IMR-90 (cell line): ENCODE results near the gene NUCB1. TPM values are rescaled to one million over a fixed set of nuclear protein-coding genes. Genes with fewer than 3 reads are reported as not detected.

Experiments
- ATAC-seq: fragments of 200-7000 bp; cut with Tn5 transposase; 2 replicates; pipeline ENCODE4 v1.9.1; 2020; ENCODE audit warnings: low read depth, mild to moderate bottlenecking, moderate library complexity
- BruUV-seq: library from RNA; stranded (reverse); fragments of 400-500 nt; replicated peaks from 2 replicates; lab custom pipeline; 2021; lab: Mats Ljungman, UMichigan
- CTCF ChIA-PET: fragments of 300-600 bp; formaldehyde crosslinking; extraction: SDS; loops from one replicate; lab custom pipeline; 2021; ENCODE audit warnings: antibody characterized with exemption; lab: Yijun Ruan, JAX
- POLR2A ChIA-PET: fragments of 300-600 bp; sonication (Branson Sonifier 250); formaldehyde crosslinking; loops from one replicate; lab custom pipeline; 2022; ENCODE audit warnings: antibody characterized with exemption; ENCODE audit not compliant: unreplicated experiment; lab: Charles Lee
- DNase-seq: peaks from one replicate; pipeline ENCODE4 v3.0.0; 2013
- H2AFZ ChIP-seq: replicated peaks from 2 replicates; pipeline ENCODE3; 2013; ENCODE audit warnings: low read length, mild to moderate bottlenecking; ENCODE audit not compliant: poor library complexity
- H2AK5ac ChIP-seq: 2 replicates; pipeline ENCODE4 v1.6.1; 2013; ENCODE audit warnings: low read depth, low read length, inconsistent platforms
- H2AK9ac ChIP-seq: replicated peaks from 2 replicates; pipeline ENCODE3; 2013; ENCODE audit warnings: mild to moderate bottlenecking, low read depth, low read length, moderate library complexity; ENCODE audit not compliant: poor library complexity
- H2BK120ac ChIP-seq: 2 replicates; pipeline ENCODE4 v1.6.1; 2013; ENCODE audit warnings: low read depth, low read length, inconsistent platforms
- H2BK15ac ChIP-seq: 3 replicates; pipeline ENCODE4 v1.6.1; 2013; ENCODE audit warnings: low read depth, low read length, inconsistent platforms
- H2BK20ac ChIP-seq: 2 replicates; pipeline ENCODE4 v1.6.1; 2013; ENCODE audit warnings: low read depth, mild to moderate bottlenecking, inconsistent platforms, low read length, moderate library complexity
- H2BK5ac ChIP-seq: 2 replicates; pipeline ENCODE4 v1.6.1; 2013; ENCODE audit warnings: mild to moderate bottlenecking, low read depth, low read length, inconsistent platforms; ENCODE audit not compliant: poor library complexity, severe bottlenecking
- H3K14ac ChIP-seq: replicated peaks from 2 replicates; pipeline ENCODE4 v1.6.1; 2013; ENCODE audit warnings: low read depth, low read length, inconsistent platforms
- H3K18ac ChIP-seq: 2 replicates; pipeline ENCODE4 v1.6.1; 2013; ENCODE audit warnings: low read depth, low read length, control low read depth
- H3K23ac ChIP-seq: 2 replicates; pipeline ENCODE4 v1.6.1; 2013; ENCODE audit warnings: low read depth, low read length, inconsistent platforms
- H3K27ac ChIP-seq: 2 replicates; pipeline ENCODE4 v1.5.1; 2013; ENCODE audit warnings: mild to moderate bottlenecking, control low read depth, low read length; ENCODE audit not compliant: insufficient read depth
- H3K27me3 ChIP-seq: 2 replicates; pipeline ENCODE4 v1.6.1; 2013; ENCODE audit warnings: low read length; ENCODE audit not compliant: control insufficient read depth, insufficient read depth
- H3K36me3 ChIP-seq: 2 replicates; pipeline ENCODE4 v1.6.1; 2013; ENCODE audit warnings: low read length, mixed read lengths; ENCODE audit not compliant: control insufficient read depth, insufficient read depth
- H3K4ac ChIP-seq: 2 replicates; pipeline ENCODE4 v1.6.1; 2013; ENCODE audit warnings: low read depth, low read length, inconsistent platforms
- H3K4me1 ChIP-seq: 2 replicates; pipeline ENCODE4 v1.6.1; 2013; ENCODE audit warnings: low read length, mixed read lengths; ENCODE audit not compliant: control insufficient read depth, insufficient read depth
- H3K4me2 ChIP-seq: 2 replicates; pipeline ENCODE4 v1.6.1; 2013; ENCODE audit warnings: low read depth, mild to moderate bottlenecking, control low read depth, low read length, moderate library complexity
- H3K4me3 ChIP-seq: 2 replicates; pipeline ENCODE4 v1.5.1; 2013; ENCODE audit warnings: low read depth, mild to moderate bottlenecking, control low read depth, low read length, moderate library complexity; ENCODE audit not compliant: insufficient read depth
- H3K56ac ChIP-seq: 2 replicates; pipeline ENCODE4 v1.6.1; 2013; ENCODE audit warnings: low read length, inconsistent platforms; ENCODE audit not compliant: insufficient read depth; ENCODE audit errors: extremely low read depth
- H3K79me1 ChIP-seq, 2 experiments: 2 replicates each; pipeline ENCODE4 v1.6.1; 2013; ENCODE audit warnings: low read length in 2 of 2, inconsistent platforms in 1 of 2, low read depth in 1 of 2
- H3K9ac ChIP-seq: 2 replicates; pipeline ENCODE4 v1.6.1; 2013; ENCODE audit warnings: low read depth, low read length, control low read depth
- H3K9me1 ChIP-seq: 2 replicates; pipeline ENCODE4 v1.6.1; 2013; ENCODE audit warnings: low read length, inconsistent platforms; ENCODE audit not compliant: insufficient read depth
- H3K9me3 ChIP-seq: 2 replicates; pipeline ENCODE4 v1.6.1; 2013; ENCODE audit warnings: low read length; ENCODE audit not compliant: control insufficient read depth, insufficient read depth
- H4K20me1 ChIP-seq: 2 replicates; pipeline ENCODE4 v1.6.1; 2013; ENCODE audit warnings: low read length, inconsistent platforms; ENCODE audit not compliant: insufficient read depth
- H4K5ac ChIP-seq: 2 replicates; pipeline ENCODE4 v1.6.1; 2013; ENCODE audit warnings: mild to moderate bottlenecking, low read depth, low read length, control low read depth
- H4K8ac ChIP-seq, 2 experiments: 2 replicates each; pipeline ENCODE4 v1.6.1; 2013; ENCODE audit warnings: low read depth in 2 of 2, low read length in 2 of 2, control low read depth in 1 of 2, inconsistent platforms in 1 of 2
- H4K91ac ChIP-seq: 2 replicates; pipeline ENCODE4 v1.6.1; 2013; ENCODE audit warnings: low read depth, low read length, inconsistent platforms; ENCODE audit not compliant: insufficient read depth
- RCOR1 ChIP-seq: IDR thresholded peaks from 2 replicates; pipeline ENCODE4 v1.6.1; 2012; ENCODE audit warnings: mild to moderate bottlenecking, low read length, improper control_type of control experiment; ENCODE audit not compliant: insufficient replicate concordance
- WGBS, 2 experiments: methylation state at CpG; one replicate each; pipeline versions ENCODE4 v1.1.5 to v1.1.7; 2013; ENCODE audit warnings: missing lambda C conversion rate in 2 of 2; ENCODE audit not compliant: insufficient read length in 1 of 2; ENCODE audit errors: extremely low coverage in 2 of 2; 5-methylcytosine and 5-hydroxymethylcytosine counted together
- dilution Hi-C: fragments of 300-500 bp; cut with HindIII; formaldehyde crosslinking; loops from one replicate; pipeline ENCODE4 v1.14.3; 2018; ENCODE audit warnings: low sequenced_read_pairs; ENCODE audit not compliant: unreplicated experiment
- in situ Hi-C: fragments of 300-500 bp; cut with MboI; formaldehyde crosslinking; loops from 3 replicates; pipeline ENCODE4 v1.14.3; 2019; ENCODE audit warnings: low sequenced_read_pairs, inconsistent platforms, mixed read lengths
- intact Hi-C: fragments of 100-400 bp; cut with micrococcal nuclease; formaldehyde crosslinking; loops from 2 replicates; pipeline ENCODE4 v1.10.0; 2022
- polyA plus RNA-seq, 3 experiments: library from polyadenylated mRNA; depleted of rRNA; stranded (reverse); fragments of >200 nt; gene quantifications; 2 replicates each; pipeline ENCODE4 v1.2.3, GENCODE V29; 2012; ENCODE audit warnings: low replicate concordance in 1 of 3
- total RNA-seq: library from RNA; depleted of rRNA; stranded (reverse); fragments of >200 nt; gene quantifications from 2 replicates; pipeline ENCODE4 v1.2.3, GENCODE V29; 2012

Gene NUCB1
- total and polyA plus RNA-seq, 2 of the 4 experiments (the other 2 are of a cell fraction) = 37.3 to 253 TPM

DNA sequence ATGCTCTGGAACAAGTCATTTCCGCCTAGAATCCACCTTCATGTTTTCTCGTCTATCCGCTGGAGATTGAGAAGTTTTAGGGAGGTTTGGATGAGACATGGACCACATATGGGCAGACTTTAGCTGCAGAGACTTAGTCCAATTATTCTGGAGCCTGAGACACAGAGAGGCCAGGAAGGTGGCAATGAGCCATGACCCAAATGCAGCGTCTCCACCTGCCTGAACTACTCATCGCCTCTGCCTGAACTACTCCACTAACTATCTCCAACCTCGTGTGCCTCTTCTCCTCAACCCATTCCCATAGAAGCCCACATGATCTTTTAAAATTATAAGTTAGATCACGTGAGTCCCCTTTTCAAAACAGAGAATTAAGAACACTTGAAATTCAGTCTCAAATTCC, 37.3 kb upstream of the NUCB1 start:
- Histone ChIP-seq H3K4me3 (no peak overlapping the region), H3K27ac (no peak overlapping the region), H2AK5ac (no peak overlapping the region), H3K79me1 (peaks cover 12 to 37% of the 10 kb centered on the region in 2 experiments), H2AFZ (no peak overlapping the region), H2BK20ac (no peak overlapping the region), H3K18ac (no peak overlapping the region), H4K20me1 (no peaks in the 10 kb centered on the region), H3K36me3 (peaks cover 40% of the 10 kb centered on the region), H3K56ac (no peak overlapping the region), H3K23ac (no peak overlapping the region), H3K27me3 (no peaks in the 10 kb centered on the region), H3K9me3 (no peaks in the 10 kb centered on the region), H2BK120ac (no peak overlapping the region), H4K8ac (no peak overlapping the region), H2BK5ac (no peak overlapping the region), H3K9ac (no peak overlapping the region), H3K14ac (no peak overlapping the region), H3K9me1 (0 out of 2 replicates have a peak, but pooled peaks cover 9% of the 10 kb centered on the region), H4K91ac (no peak overlapping the region), H4K5ac (no peak overlapping the region), H2BK15ac (no peak overlapping the region), H2AK9ac (no peak overlapping the region), H3K4me1 (peaks cover 13% of the 10 kb centered on the region), H3K4ac (no peak overlapping the region), H3K4me2 (no peak overlapping the region)
- no peak for TF ChIP-seq RCOR1
- ChIA-PET CTCF (interaction anchor here (1.5 kb wide), 1 partner anchor 108 kb away, joined by 4 read pairs; no protein-coding TSS in a partner anchor), POLR2A (no interaction called here)
- intact Hi-C loops = no loop called here
- DNase-seq (no peak), ATAC-seq (no peak)
- in situ Hi-C loops = no loop called here
- BruUV-seq = no TSS peak
- dilution Hi-C loops = no loop called here
- WGBS, 2 experiments = 100% methylated on average over 2 of the region's 7 CpGs; no CpG with 5 or more reads in 1 of the 2 experiments
